ENCODE measurements around the gene COLGALT1. TPM values are rescaled to one million over a fixed set of nuclear protein-coding genes. Genes with fewer than 3 reads are reported as not detected.

COLGALT1 gene
- total and polyA plus RNA-seq, 2 of the 8 experiments (the other 6 are each of a cell fraction or from before 2014, with no cell fraction given): 44.7 to 58.1 TPM

DNA sequence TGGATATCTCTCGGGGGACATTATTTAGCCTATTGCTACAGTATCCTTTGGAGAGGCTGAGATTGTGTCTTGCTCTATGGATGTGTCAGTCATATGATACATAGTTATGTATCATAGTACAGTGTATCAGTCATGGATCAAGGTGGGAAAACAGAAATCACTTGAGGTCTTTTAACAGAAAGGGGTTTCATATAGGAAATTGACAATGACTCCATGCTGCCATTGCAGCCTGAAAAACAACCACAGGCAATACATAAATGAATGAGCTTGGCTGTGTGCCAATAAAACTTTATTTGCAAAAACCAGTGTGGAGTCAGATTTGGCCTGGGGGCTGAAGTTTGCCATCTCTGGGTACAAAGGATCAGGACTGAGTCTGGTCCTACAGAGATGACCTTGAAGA lies 35.4 kb downstream of the COLGALT1 start:
- H2AFZ ChIP-seq (ENCODE audit: low read length): no peak overlapping the region
- H3K9ac ChIP-seq (replicated peaks in 1 of 4; ENCODE audit: extremely low read depth in 1 of 4, low read depth in 3 of 4, low read length in 3 of 4): no peak overlapping the region
- H3K4me1 ChIP-seq (replicated peaks in 1 of 4; ENCODE audit: control insufficient read depth in 3 of 4, insufficient read depth in 4 of 4, low read length in 3 of 4): no peaks in the 10 kb centered on the region
- H2AK5ac ChIP-seq (ENCODE audit: low read depth, low read length): no peak overlapping the region
- H3K23me2 ChIP-seq (ENCODE audit: low read depth, low read length): peaks cover 3% of the 10 kb centered on the region; the same call in 1 of the 2 replicates
- no peaks in the 10 kb centered on the region for H3K27me3 ChIP-seq (replicated peaks in 1 of 4; ENCODE audit: control insufficient read depth in 3 of 4, extremely low read depth in 1 of 4, insufficient read depth in 3 of 4, low read length in 3 of 4)
- H4K20me1 ChIP-seq (replicated peaks in 1 of 2; ENCODE audit: control insufficient read depth in 1 of 2, insufficient read depth in 2 of 2, low read length in 2 of 2): no peaks in the 10 kb centered on the region
- H2BK12ac ChIP-seq (ENCODE audit: low read depth, low read length): no peak overlapping the region
- no peak overlapping the region for H2BK120ac ChIP-seq (replicated peaks; ENCODE audit: low read depth, low read length)
- H3K79me2 ChIP-seq (ENCODE audit: control insufficient read depth in 1 of 2, insufficient read depth in 2 of 2, low read length in 2 of 2): no peaks in the 10 kb centered on the region
- H3K18ac ChIP-seq (ENCODE audit: extremely low read depth, low read length): no peak overlapping the region
- no peak for DNase-seq (ENCODE audit: low read depth in 1 of 2, low spot score in 2 of 2)
- no peak overlapping the region for H2BK5ac ChIP-seq (ENCODE audit: low read depth, low read length)
- no peak for FAIRE-seq
- H3K23ac ChIP-seq (ENCODE audit: insufficient read length): no peak overlapping the region
- no peak overlapping the region for H4K5ac ChIP-seq (ENCODE audit: insufficient read length, low read depth, low read length)
- H2BK20ac ChIP-seq (ENCODE audit: low read length): no peak overlapping the region
- ChIA-PET CTCF (ENCODE audit: partially characterized antibody) (interaction anchor here (1.2 kb wide), 1 partner anchor 9 kb away, joined by 3 read pairs; no protein-coding TSS in a partner anchor), POLR2A (ENCODE audit: partially characterized antibody) (interaction anchor here (1.4 to 1.7 kb wide), 2 partner anchors 11 to 15 kb away, joined by 3 to 4 read pairs; no protein-coding TSS in a partner anchor)
- no peak overlapping the region for H3K4me2 ChIP-seq (ENCODE audit: insufficient read depth in 1 of 2, low read depth in 2 of 2, low read length in 2 of 2)
- no peaks in the 10 kb centered on the region for H3K9me3 ChIP-seq (ENCODE audit: insufficient read depth in 2 of 2, low read depth in 1 of 2, low read length in 1 of 2)
- no peak overlapping the region for H3K14ac ChIP-seq (ENCODE audit: insufficient read length)
- no peaks in the 10 kb centered on the region for H3K79me1 ChIP-seq (ENCODE audit: low read depth, low read length)
- H2BK15ac ChIP-seq (ENCODE audit: low read length): no peak overlapping the region
- no peaks in the 10 kb centered on the region for H3K36me3 ChIP-seq (ENCODE audit: control insufficient read depth in 2 of 4, insufficient read depth in 4 of 4, low read length in 3 of 4)
- no peak overlapping the region for H3K4ac ChIP-seq (replicated peaks; ENCODE audit: insufficient read length, low read depth, low read length)
- H3K56ac ChIP-seq (replicated peaks; ENCODE audit: insufficient read length, low read depth, low read length): no peak overlapping the region
- no peak overlapping the region for H4K8ac ChIP-seq (ENCODE audit: extremely low read depth, insufficient read depth, low read length)
- H3K27ac ChIP-seq (ENCODE audit: low read depth, low read length): no peak overlapping the region
- WGBS, 2 experiments (ENCODE audit: extremely low coverage in 1 of 2, insufficient coverage in 1 of 2, insufficient read length in 1 of 2, insufficient replicate concordance in 2 of 2, low coverage in 1 of 2, low lambda C conversion rate in 2 of 2, missing lambda C conversion rate in 1 of 2): 89% methylated on average over 1 of the region's 1 CpG; no CpG with 5 or more reads in 1 of the 2 experiments
- no peak overlapping the region for H4K91ac ChIP-seq (replicated peaks; ENCODE audit: insufficient read length, low read length)
- H3K4me3 ChIP-seq (ENCODE audit: extremely low read depth in 1 of 4, insufficient read depth in 2 of 4, low read depth in 3 of 4, low read length in 4 of 4): no peak overlapping the region
- no peak for TF ChIP-seq KDM1A (IDR thresholded peaks at IDR 0.05; ENCODE audit: borderline replicate concordance, low read length)
- TF ChIP-seq KDM4A (IDR thresholded peaks at IDR 0.05; ENCODE audit: low read depth, low read length, severe bottlenecking): no peak
- TF ChIP-seq MAFK (IDR thresholded peaks at IDR 0.05; ENCODE audit: low read depth, low read length): no peak
- no peak for TF ChIP-seq CREB1 (IDR thresholded peaks at IDR 0.05)
- TF ChIP-seq NRF1 (IDR thresholded peaks at IDR 0.05; ENCODE audit: low read depth, low read length): no peak
- no peak for TF ChIP-seq ZNF274 (IDR thresholded peaks at IDR 0.05; ENCODE audit: borderline replicate concordance, extremely low read depth, low read length)
- no peak for TF ChIP-seq NANOG (IDR thresholded peaks at IDR 0.05; ENCODE audit: insufficient read depth, low read depth, low read length, poor library complexity, severe bottlenecking)
- TF ChIP-seq BRCA1 (IDR thresholded peaks at IDR 0.05; ENCODE audit: low read depth, low read length): no peak
- TF ChIP-seq TEAD4 (IDR thresholded peaks at IDR 0.05; ENCODE audit: low read depth, low read length): no peak
